H9 (cell line): ENCODE data around the gene FARP1. TPM values are rescaled to one million over a fixed set of nuclear protein-coding genes. Genes with fewer than 3 reads are reported as not detected.

Experiments
- DNase-seq: peaks from one replicate; pipeline ENCODE4 v3.0.0-alpha.2; 2017
- H2AFZ ChIP-seq: one replicate; pipeline ENCODE4 v1.6.1; 2013; ENCODE audit warnings: mild to moderate bottlenecking, low read length, control low read depth, moderate library complexity
- H2AK5ac ChIP-seq: 2 replicates; pipeline ENCODE4 v1.6.1; 2013; ENCODE audit warnings: low read length, control low read depth, mixed read lengths; ENCODE audit not compliant: insufficient read length
- H2BK120ac ChIP-seq: one replicate; pipeline ENCODE4 v1.6.1; 2013; ENCODE audit warnings: low read depth, mild to moderate bottlenecking, low read length, control low read depth, inconsistent platforms; ENCODE audit not compliant: poor library complexity, severe bottlenecking
- H2BK12ac ChIP-seq: 2 replicates; pipeline ENCODE4 v1.6.1; 2013; ENCODE audit warnings: low read length, control low read depth, mixed read lengths, low read depth; ENCODE audit not compliant: insufficient read length
- H2BK15ac ChIP-seq: 2 replicates; pipeline ENCODE4 v1.6.1; 2013; ENCODE audit warnings: low read depth, low read length, control low read depth
- H2BK20ac ChIP-seq: one replicate; pipeline ENCODE4 v1.6.1; 2013; ENCODE audit warnings: low read depth, mild to moderate bottlenecking, low read length, control low read depth, inconsistent platforms; ENCODE audit not compliant: poor library complexity, severe bottlenecking
- H2BK5ac ChIP-seq: 2 replicates; pipeline ENCODE4 v1.6.1; 2013; ENCODE audit warnings: low read length, control low read depth, mixed read lengths; ENCODE audit not compliant: insufficient read length
- H3K14ac ChIP-seq: 2 replicates; pipeline ENCODE4 v1.6.1; 2013; ENCODE audit warnings: low read length, control low read depth; ENCODE audit not compliant: insufficient read depth
- H3K18ac ChIP-seq: 2 replicates; pipeline ENCODE4 v1.6.1; 2013; ENCODE audit warnings: low read depth, mild to moderate bottlenecking, mixed read lengths, low read length, control low read depth; ENCODE audit not compliant: insufficient read length
- H3K23ac ChIP-seq: 2 replicates; pipeline ENCODE4 v1.6.1; 2013; ENCODE audit warnings: low read length, control low read depth, mixed read lengths, low read depth; ENCODE audit not compliant: insufficient read length
- H3K23me2 ChIP-seq: 2 replicates; pipeline ENCODE4 v1.6.1; 2013; ENCODE audit warnings: low read depth, mild to moderate bottlenecking, mixed read lengths, low read length, control low read depth; ENCODE audit not compliant: insufficient read length, poor library complexity, severe bottlenecking
- H3K27ac ChIP-seq: 2 replicates; pipeline ENCODE4 v1.5.1; 2013; ENCODE audit warnings: low read length, control low read depth, mixed read lengths, low read depth; ENCODE audit not compliant: insufficient read length
- H3K27me3 ChIP-seq: 2 replicates; pipeline ENCODE4 v1.6.1; 2013; ENCODE audit warnings: low read length, control low read depth, inconsistent platforms; ENCODE audit not compliant: insufficient read depth
- H3K4ac ChIP-seq: 2 replicates; pipeline ENCODE4 v1.6.1; 2013; ENCODE audit warnings: low read depth, mild to moderate bottlenecking, control low read depth, inconsistent platforms, low read length, moderate library complexity
- H3K4me1 ChIP-seq: 2 replicates; pipeline ENCODE4 v1.6.1; 2013; ENCODE audit warnings: low read length, control low read depth, inconsistent platforms; ENCODE audit not compliant: insufficient read depth
- H3K4me2 ChIP-seq: 2 replicates; pipeline ENCODE4 v1.6.1; 2013; ENCODE audit warnings: low read length, control low read depth, mixed read lengths; ENCODE audit not compliant: insufficient read length, insufficient read depth
- H3K56ac ChIP-seq: 2 replicates; pipeline ENCODE4 v1.6.1; 2013; ENCODE audit warnings: low read depth, mild to moderate bottlenecking, mixed read lengths, low read length, control low read depth; ENCODE audit not compliant: insufficient read length
- H3K79me1 ChIP-seq: 2 replicates; pipeline ENCODE4 v1.6.1; 2013; ENCODE audit warnings: low read depth, mild to moderate bottlenecking, moderate library complexity, low read length, control low read depth, inconsistent platforms; ENCODE audit not compliant: insufficient read depth, poor library complexity, severe bottlenecking
- H3K79me2 ChIP-seq: 2 replicates; pipeline ENCODE4 v1.6.1; 2013; ENCODE audit warnings: low read length, control low read depth, inconsistent platforms; ENCODE audit not compliant: insufficient read depth
- H3K9ac ChIP-seq: 2 replicates; pipeline ENCODE4 v1.6.1; 2013; ENCODE audit warnings: low read length, control low read depth, mixed read lengths; ENCODE audit not compliant: insufficient read length; ENCODE audit errors: extremely low read depth
- H3K9me3 ChIP-seq: one replicate; pipeline ENCODE4 v1.6.1; 2013; ENCODE audit warnings: low read depth, low read length, inconsistent platforms; ENCODE audit not compliant: control insufficient read depth
- H3T11ph ChIP-seq: one replicate; pipeline ENCODE4 v1.6.1; 2013; ENCODE audit warnings: mild to moderate bottlenecking, low read length, control low read depth, inconsistent platforms
- H4K20me1 ChIP-seq: one replicate; pipeline ENCODE4 v1.6.1; 2013; ENCODE audit not compliant: control insufficient read depth, insufficient read length, insufficient read depth
- H4K5ac ChIP-seq: 2 replicates; pipeline ENCODE4 v1.6.1; 2013; ENCODE audit warnings: low read depth, mild to moderate bottlenecking, mixed read lengths, low read length, control low read depth; ENCODE audit not compliant: insufficient read length
- H4K8ac ChIP-seq: replicated peaks from 2 replicates; pipeline ENCODE4 v1.6.1; 2013; ENCODE audit warnings: low read length, control low read depth, mixed read lengths, low read depth; ENCODE audit not compliant: insufficient read length
- H4K91ac ChIP-seq: 2 replicates; pipeline ENCODE4 v1.6.1; 2013; ENCODE audit warnings: low read depth, mild to moderate bottlenecking, moderate library complexity, mixed read lengths, low read length, control low read depth; ENCODE audit not compliant: insufficient read length
- H3K27ac Mint-ChIP-seq, 3 experiments: 2 replicates in 2 of 3; 3 replicates in 1 of 3; pipeline ENCODE4 v1.8.0; 2020 to 2021; ENCODE audit warnings: mixed read lengths in 3 of 3, mild to moderate bottlenecking in 1 of 3, moderate library complexity in 1 of 3
- H3K27me3 Mint-ChIP-seq: 2 replicates; pipeline ENCODE4 v1.8.0; 2021; ENCODE audit warnings: low read depth, mild to moderate bottlenecking, moderate library complexity, mixed read lengths
- H3K36me3 Mint-ChIP-seq, 3 experiments: 2 replicates in 2 of 3; 3 replicates in 1 of 3; pipeline ENCODE4 v1.8.0; 2020 to 2021; ENCODE audit warnings: low read depth in 3 of 3, mixed read lengths in 3 of 3; ENCODE audit not compliant: insufficient read depth in 1 of 3
- H3K4me1 Mint-ChIP-seq, 2 experiments: 2 replicates each; pipeline ENCODE4 v1.8.0; 2020; ENCODE audit warnings: mixed read lengths in 2 of 2
- H3K4me3 Mint-ChIP-seq, 2 experiments: 2 replicates in 1 of 2; 3 replicates in 1 of 2; pipeline ENCODE4 v1.8.0; 2020 to 2021; ENCODE audit warnings: mild to moderate bottlenecking in 2 of 2, mixed read lengths in 2 of 2, moderate library complexity in 1 of 2
- H3K9me3 Mint-ChIP-seq, 2 experiments: 2 replicates in 1 of 2; 3 replicates in 1 of 2; pipeline ENCODE4 v1.8.0; 2020; ENCODE audit warnings: mild to moderate bottlenecking in 2 of 2, mixed read lengths in 2 of 2, moderate library complexity in 1 of 2
- WGBS: extraction: QIAGEN DNeasy Blood & Tissue Kit; methylation state at CpG from one replicate; pipeline ENCODE4 v1.1.7; 2013; ENCODE audit warnings: missing lambda C conversion rate, low lambda C conversion rate, mixed read lengths; ENCODE audit not compliant: insufficient read length; ENCODE audit errors: extremely low coverage; 5-methylcytosine and 5-hydroxymethylcytosine counted together
- total RNA-seq: library from RNA; stranded (reverse); gene quantifications from 2 replicates; pipeline ENCODE4 v1.2.1, GENCODE V29; 2021
- TF ChIP-seq, protein P1 (sequence below): fragments of 200-600 bp; sonication (generic); conservative IDR thresholded peaks from 3 replicates; pipeline ENCODE4 v1.8.0; 2021; ENCODE audit warnings: antibody characterized with exemption, mild to moderate bottlenecking

Gene FARP1
- total RNA-seq, 1 experiment from 2014 or later = 95.9 TPM

DNA sequence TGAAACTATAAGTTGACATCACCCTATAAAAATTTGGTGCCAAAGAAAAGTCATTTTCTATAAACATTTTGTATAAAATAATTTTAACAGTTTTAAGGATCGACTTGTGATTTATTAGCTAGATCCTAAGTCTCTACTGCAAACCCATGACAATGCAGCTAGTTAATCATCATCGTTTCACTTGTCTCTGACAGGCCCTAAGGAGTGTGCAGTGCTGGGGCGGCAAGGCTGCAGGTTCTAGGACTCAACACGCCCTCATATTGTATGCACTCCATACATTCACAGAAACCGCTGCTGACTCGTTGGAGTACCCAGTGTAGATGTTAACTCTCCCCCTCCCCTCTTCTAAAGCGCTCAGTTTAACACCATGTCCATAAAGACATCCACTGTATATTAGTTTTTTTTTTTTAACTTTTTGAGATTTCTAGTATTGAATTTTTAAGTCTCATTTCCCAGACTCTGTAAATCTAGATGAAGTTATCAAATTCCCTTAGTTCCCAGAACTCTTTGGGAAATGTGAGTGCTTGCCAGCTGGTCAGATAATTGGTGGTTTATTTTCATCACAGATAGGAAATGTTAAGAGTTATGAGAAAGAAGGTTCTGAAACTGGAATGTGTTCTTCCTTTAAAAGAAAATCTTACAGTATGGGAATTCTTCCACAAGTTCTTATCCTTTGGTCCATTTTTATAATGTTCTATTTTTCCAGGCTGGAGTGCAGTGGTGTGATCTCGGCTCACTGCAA lies 197.0 kb downstream of the FARP1 start:
- Histone ChIP-seq H3K4ac (no peak overlapping the region), H3K79me1 (no peaks in the 10 kb centered on the region), H3K9ac (no peak overlapping the region), H4K91ac (no peak overlapping the region), H2BK5ac (no peak overlapping the region), H2BK12ac (no peak overlapping the region), H2BK20ac (no peak overlapping the region), H3K79me2 (no peaks in the 10 kb centered on the region; the same call in 1 of the 2 replicates), H4K5ac (no peak overlapping the region), H4K8ac (no peak overlapping the region), H3K27me3 (no peaks in the 10 kb centered on the region), H3K23ac (no peak overlapping the region), H3K18ac (no peak overlapping the region), H4K20me1 (no peaks in the 10 kb centered on the region), H2BK15ac (no peak overlapping the region), H2AFZ (no peak overlapping the region), H3K14ac (no peak overlapping the region), H3K23me2 (no peaks in the 10 kb centered on the region), H3K4me2 (no peak overlapping the region), H3K4me1 (no peaks in the 10 kb centered on the region; the same call in 1 of the 2 replicates), H3K56ac (no peak overlapping the region), H2AK5ac (no peak overlapping the region), H2BK120ac (no peak overlapping the region), H3T11ph (no peak overlapping the region), H3K27ac (no peak overlapping the region), H3K9me3 (no peaks in the 10 kb centered on the region)
- TF ChIP-seq, protein P1, sequence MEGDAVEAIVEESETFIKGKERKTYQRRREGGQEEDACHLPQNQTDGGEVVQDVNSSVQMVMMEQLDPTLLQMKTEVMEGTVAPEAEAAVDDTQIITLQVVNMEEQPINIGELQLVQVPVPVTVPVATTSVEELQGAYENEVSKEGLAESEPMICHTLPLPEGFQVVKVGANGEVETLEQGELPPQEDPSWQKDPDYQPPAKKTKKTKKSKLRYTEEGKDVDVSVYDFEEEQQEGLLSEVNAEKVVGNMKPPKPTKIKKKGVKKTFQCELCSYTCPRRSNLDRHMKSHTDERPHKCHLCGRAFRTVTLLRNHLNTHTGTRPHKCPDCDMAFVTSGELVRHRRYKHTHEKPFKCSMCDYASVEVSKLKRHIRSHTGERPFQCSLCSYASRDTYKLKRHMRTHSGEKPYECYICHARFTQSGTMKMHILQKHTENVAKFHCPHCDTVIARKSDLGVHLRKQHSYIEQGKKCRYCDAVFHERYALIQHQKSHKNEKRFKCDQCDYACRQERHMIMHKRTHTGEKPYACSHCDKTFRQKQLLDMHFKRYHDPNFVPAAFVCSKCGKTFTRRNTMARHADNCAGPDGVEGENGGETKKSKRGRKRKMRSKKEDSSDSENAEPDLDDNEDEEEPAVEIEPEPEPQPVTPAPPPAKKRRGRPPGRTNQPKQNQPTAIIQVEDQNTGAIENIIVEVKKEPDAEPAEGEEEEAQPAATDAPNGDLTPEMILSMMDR = no peak
- H3K9me3 Mint-ChIP-seq = peaks cover 7 to 9% of the 10 kb centered on the region in 2 experiments; a peak in 4 of 5 replicates
- no peak overlapping the region for H3K4me3 Mint-ChIP-seq
- peak overlapping the region in 1 of 3 experiments; percentile 79; a peak in 1 of 7 replicates for H3K27ac Mint-ChIP-seq
- peaks cover 32 to 37% of the 10 kb centered on the region in 2 experiments for H3K4me1 Mint-ChIP-seq
- no peak for DNase-seq
- peaks cover 8 to 11% (median 9%) of the 10 kb centered on the region in 3 experiments for H3K36me3 Mint-ChIP-seq
- no peaks in the 10 kb centered on the region for H3K27me3 Mint-ChIP-seq
- no CpG with 5 or more reads among the region's 8 CpGs for WGBS
